SHP77 (cell line): ENCODE results near the gene BCAR3.

Experiments used
- DNase-seq, 2 experiments: peaks; one replicate each; lab custom pipeline; 2025; lab: John Stamatoyannopoulos, UW

The BCAR3 gene

DNA sequence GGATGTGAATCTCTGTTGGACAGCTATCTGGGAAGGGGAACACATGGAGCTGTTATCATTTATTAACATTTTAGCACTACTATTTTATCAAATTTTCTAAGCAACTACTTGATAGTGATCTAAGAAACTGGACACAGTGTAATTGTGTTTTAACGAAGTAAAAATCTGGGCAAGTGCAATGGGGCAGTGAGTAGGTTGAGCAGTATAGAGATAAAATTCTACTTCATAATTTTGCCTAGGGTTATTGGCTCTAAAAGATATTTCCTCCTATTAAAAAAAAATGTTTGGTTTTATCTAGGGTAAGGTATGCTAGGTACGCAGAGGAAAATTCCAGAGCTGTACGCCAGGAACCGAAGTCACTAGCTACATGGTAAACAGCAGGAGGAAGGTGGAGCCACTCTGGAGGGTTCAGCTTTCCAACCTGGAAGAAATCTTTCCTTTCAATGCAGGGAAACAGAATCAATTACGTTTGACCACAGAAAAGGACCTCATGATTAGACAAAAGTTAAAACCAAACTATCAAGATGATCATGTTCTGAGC is 43.3 kb downstream of the BCAR3 start:
- DNase-seq = no peak

DNA sequence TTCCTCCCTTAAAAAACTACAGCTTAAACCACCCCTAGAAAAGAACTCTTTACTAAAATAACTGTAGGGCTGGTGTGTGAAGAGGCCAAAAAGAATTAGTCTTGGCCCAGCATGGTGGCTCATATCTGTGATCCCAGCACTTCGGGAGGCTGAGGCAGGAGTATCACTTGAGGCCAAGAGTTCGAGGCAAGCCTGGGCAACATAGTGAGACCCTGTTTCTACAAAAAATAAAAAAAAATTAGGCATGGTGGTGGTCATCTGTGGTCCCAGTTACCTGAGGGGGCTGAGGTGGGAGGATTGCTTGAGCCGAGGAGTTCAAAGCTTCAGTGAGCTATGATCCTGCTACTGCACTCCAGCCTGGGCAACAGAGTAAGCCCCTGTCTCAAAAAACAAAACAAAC is 44.9 kb downstream of the BCAR3 start:
- DNase-seq = no peak

DNA sequence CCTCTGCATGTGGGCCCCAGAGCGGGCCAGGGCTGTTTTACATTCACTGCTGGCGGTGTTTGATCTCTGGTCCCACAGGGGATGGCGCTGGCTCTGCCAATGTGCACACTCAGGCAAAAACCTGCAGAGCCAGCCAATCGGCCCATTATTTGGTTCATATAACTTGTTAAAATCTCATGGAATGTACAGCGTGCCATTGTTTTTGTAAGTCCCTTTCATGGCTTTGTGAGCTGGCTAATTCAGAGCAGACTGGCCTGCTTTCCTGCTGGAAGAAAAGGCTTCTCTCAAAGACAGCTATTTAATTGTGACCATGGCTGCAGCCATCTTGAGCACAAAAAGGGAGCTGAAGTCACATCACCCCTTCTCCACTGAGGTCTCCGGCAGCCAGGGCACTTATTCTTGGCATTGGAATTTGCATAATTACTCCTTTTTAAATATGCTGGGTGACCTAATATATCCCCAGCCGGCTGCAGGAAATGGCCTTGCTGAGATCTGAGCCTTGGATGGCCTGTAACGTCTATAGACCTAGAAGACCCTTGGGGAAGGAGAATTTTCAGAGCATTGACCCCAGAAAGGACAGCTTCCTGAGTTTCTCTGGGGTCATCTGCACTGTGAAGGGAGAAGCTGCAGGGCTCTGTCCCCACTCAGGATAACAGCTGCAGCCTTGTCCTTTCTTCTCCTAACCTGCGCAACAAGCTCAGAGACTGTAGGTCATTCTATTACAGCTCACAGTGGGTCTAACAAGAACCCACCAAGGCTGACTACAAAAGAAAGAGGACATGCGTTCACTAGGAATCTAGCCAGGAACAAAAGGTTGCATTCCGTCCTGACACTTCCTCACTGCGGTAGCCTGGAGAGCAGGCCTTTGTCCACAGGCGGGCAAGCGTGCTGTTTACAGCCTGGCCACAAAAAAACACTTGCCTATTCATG is 45.8 kb downstream of the BCAR3 start:
- DNase-seq = no peak

DNA sequence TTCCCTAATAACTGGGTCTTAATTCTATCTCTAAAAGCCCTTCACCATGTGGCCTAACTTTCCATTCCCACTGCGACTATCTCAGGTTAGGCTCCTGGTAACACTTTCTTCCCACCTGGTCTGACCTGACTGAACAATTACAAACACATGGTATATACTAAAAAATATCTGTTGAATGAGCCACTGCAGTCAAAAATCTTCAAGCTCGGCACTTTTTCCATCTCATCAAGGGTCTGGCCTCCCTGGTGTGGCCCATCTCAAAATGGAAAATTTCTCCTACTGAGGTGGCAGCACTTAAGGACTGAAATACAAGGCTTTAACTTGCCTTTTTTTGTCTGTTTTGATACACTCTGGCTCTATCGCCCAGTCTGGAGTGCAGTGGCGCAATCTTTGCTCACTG is 48.3 kb downstream of the BCAR3 start:
- DNase-seq = no peak

DNA sequence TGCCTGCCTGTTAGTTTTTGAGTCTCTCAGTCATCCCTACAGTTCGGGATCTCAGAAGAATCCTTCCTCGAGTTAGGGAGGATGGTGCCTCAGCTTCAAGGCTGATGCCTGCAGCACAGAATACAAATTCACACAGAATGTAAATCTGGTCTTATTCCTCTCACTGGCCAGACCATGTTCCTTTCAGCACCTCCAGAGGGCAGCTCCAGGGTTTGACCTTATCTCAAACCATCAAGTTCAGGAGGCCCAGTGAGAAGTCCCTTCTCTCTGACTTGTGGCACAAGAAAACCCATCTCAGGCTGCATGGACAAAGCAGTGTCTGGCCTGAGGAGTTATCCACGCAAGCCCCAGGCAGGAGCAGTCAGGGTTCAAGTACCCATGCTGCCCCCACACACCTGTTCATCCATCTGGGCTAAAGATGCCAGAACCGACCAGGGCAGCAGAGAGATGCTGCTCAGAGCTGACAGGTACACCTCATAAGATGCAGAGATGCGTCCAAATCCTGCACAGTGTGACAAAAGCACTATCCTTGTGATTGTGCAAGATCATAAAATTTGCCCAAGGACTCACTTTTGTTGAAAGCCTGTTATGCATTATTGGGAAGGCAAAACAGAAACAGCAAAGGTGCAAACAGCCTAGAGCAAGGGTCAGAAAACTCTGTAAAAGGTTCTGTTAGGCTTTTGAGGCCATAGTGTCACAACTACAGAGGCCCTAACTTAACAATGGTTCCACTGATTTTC is 49.8 kb downstream of the BCAR3 start:
- DNase-seq = peak in 1 of 2 experiments; percentile 25

DNA sequence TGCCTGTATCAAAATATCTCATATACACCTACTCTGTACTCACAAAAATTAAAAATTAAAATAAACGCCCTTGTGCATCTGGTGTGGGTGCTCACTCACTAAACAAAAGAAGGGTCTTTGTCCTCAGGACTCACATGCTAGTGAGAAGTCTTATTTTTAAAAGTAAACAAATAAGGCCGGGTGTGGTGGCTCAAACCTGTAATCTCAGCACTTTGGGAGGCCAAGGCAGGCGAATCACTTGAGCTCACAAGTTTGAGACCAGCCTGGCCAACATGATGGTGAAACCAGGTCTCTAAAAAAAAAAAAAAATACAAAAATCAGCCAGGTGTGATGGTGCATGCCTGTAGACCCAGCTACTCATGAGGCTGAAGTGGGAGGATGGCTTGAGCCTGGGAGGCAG is 51.5 kb downstream of the BCAR3 start:
- DNase-seq = no peak

DNA sequence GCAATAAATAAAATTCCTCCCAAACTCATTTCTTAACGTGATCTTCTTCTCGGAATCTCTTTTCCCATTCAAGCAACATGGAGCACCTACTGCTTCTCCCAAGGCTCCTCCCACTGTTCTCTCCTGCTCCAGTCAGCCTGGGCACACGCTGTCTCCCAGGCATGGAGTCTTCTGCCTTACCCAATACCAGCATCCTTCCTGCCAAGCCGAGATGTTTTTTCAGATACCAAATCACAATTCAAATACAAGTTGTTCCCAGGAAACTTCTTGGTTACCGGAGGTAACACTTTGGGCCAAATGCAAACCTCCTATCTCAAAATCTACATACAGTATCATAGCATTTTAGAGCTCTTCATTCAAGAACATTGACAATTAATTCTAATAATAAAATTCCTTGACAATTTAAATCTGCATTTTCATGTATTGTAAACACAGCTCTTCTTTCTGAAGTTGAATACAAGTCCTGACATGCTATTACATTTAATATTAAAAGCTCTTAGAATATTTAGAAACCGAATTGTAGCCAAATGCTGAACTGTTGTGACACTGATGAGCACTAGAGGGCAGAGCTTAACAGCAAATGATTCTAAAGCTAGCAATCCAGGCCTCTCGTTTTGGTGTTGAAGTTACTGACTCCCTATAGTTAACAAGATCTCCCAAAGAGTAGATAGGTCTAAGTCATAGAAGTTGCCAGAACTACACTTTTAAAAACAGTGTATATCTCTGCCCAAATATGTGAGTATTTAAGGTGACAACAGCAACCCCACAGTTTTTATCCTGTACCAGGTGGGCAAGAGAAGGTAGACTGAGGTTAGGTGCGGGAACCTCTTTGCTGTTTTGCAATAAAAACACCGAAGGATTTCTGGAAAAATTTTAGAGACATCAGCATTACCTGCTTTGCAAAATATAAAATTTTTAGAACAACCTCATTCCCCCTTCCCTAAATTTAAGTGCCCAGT is 52.3 kb downstream of the BCAR3 start:
- peak; percentile 41 to 43 for DNase-seq

DNA sequence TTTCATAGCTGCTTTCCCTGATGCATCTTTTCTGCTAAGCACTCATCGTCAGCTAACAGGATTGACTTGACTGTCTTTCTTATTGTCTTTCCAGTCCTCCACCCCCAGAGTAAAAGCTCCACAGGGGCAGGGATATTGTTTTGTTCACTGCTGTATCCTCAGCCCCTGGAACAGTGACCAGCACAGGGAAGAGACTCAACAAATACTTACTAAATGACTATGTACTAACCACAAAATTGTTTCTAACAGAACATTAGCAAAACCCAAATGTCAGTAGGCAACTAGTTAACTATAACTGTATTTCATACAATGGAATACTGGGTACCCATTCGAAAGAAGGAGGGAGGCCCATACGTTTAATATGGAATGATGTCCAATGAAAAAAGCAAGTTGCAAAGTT is 53.0 kb downstream of the BCAR3 start:
- no peak for DNase-seq

DNA sequence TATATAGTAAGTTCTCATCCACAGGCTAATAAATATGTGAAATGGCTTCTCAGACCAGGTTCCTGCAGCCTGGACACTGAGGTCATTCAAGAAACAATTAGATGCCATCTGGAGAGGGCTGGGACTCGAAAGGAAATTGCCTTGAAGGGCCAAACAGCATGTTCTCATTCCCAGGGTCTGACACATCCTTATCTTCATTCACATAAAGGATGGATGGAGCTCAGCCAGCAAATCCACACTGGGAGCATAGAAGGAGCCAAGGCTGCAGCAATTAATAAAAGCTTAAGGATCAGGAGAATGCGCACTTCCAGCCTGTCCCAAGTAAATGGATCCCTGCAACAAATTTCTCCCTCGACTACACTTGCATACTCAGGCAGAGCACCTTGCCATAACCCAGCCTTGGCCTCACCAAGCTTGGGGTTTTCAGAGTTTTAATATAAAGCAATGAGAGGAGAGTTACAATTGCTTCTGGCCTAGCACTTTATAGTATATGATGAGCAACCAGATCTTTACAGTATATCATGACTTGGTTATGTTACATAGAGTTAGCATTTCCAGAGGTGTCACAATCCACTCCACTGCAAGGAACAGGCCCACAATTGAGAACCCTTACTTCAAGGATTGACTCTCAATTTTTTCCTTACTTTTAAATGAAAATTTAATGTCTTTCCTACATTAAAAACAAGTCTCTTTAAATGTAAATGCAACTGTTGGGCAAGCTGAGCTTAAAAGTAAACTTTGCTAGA is 55.9 kb downstream of the BCAR3 start:
- DNase-seq = no peak

DNA sequence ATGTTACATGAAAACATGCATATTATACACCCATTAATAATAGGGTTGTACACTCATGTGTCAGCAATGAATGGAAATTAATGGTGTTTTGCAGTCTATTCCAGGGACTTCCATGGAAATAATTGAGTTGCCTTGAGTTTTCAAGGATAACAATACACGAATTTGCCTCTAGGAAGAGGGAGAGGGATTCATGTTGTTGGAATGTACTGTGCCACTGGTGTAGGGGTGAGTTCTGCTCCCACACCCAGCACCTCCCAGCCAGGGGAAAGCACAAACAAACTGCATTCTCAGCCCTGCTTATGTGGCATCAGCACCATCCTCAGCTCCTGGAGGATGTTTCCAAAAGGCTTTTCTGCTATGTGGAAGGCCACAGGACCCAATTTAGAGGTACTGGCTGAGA is 57.8 kb downstream of the BCAR3 start:
- no peak for DNase-seq

DNA sequence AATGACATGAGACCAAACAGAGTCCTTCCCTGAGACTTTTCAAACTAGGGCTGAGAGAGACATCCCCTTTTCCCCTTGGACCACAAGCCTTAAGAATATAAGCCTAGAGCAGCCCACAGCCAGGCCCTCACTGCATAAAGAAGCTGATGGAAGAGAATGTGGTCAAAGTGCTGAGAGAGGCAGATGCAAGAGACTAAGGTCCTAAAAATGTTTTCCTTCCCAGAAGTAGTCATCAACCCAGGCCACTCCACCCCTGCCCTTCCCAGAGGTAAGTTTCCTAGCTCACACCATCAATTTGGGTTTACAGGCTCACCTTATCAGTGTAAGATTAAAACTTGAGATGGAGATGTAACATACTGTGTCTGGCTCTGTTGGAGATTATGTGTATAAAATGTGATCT is 58.2 kb downstream of the BCAR3 start:
- no peak for DNase-seq

DNA sequence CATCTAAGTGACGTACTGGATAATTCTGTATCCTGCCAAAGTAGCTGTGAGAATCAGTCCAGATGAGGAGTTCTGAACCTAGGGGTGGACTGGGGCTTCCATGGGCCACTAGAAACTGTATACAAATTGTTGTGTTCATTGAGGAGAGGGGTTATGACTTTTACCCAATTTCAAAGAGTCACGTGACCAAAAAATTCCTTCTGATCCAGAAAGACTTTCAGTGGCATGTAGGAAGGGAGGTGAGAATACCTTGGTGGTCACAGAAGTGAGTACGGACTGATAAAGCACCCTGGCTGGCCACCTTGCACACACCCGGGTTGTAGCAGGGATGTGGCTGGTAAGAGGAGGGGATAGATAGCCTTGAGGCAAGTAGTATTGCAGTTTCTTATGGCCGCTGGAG is 60.4 kb downstream of the BCAR3 start:
- DNase-seq = no peak

DNA sequence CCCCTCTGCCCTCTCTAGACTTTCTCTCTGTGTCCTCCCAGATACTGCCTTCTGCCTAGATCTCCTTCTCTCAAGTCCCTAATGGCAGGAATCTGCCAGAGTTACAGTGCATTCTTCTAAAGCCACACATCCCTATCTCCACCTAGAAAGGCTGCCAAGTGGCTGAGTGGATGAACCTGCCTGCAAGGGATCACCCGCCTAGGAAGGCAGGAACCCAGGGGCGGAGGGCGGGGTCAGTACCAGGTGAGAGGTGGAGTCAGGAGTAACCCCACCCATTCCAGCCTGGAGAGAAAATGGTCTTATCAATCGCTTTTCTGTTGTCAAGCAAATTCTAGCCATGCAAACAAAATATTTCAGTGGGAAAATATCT is 60.8 kb downstream of the BCAR3 start:
- no peak for DNase-seq

DNA sequence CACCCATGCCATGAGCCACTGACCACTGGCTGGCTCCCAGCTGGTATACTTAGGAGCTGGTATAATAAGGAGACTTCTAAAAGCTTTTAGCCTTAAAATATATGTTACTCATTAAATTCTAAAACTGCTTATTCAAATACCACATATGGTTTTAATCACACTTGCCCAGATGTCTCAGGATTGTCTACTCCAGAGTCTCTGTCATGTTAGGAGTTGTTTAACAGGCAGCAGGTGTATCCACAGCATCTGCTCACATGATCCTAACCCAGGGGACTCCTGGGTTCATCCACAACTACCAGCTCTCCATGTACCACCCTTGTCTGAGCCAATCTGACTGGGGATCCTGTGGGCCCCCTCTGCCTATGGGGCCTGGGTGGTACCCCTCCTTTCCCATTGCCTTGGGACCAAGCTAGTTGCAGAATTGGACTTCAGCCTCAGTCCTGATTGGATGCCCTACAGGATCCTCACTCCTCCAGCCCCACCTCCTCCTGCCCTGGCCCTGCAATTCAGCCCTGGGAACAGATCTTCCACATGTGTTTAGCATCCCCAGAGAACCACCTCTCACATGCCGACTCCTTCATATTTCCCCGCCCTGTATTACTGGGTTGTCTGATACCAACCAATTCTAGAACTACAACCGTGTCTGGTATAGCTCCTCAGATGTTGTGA is 61.3 kb downstream of the BCAR3 start:
- no peak for DNase-seq

DNA sequence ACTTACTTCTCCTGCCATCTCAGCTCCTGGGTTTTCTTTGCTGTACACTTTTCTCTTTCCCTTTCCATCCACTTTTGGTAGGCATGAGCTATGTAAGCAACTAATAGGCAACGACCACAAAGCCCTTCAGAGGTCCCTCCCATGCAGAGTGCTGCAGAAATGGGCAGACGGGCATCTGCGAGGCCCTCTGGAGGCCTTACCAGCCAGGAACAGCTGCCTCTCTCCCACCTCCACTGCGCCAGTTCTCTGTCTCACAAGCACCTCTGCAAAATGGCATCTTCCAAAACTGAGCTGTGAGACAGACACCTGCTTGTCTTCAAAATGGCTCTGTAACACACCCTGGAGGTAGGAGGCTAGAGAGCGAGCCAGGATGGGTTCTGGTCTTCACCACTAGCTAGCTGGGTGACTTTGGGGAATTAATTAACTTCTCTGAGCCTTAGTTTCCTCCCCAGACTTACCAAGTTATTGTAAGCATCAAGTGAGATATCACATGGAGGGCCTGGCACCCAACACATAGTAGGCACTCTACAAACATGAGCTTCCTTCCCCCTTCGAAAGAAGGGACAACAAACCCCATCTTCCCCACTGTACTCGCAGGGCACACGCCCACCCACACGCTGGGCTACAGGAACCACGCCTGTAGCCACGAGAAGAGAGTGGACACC is 62.0 kb downstream of the BCAR3 start:
- DNase-seq = peak; percentile 30 to 74

DNA sequence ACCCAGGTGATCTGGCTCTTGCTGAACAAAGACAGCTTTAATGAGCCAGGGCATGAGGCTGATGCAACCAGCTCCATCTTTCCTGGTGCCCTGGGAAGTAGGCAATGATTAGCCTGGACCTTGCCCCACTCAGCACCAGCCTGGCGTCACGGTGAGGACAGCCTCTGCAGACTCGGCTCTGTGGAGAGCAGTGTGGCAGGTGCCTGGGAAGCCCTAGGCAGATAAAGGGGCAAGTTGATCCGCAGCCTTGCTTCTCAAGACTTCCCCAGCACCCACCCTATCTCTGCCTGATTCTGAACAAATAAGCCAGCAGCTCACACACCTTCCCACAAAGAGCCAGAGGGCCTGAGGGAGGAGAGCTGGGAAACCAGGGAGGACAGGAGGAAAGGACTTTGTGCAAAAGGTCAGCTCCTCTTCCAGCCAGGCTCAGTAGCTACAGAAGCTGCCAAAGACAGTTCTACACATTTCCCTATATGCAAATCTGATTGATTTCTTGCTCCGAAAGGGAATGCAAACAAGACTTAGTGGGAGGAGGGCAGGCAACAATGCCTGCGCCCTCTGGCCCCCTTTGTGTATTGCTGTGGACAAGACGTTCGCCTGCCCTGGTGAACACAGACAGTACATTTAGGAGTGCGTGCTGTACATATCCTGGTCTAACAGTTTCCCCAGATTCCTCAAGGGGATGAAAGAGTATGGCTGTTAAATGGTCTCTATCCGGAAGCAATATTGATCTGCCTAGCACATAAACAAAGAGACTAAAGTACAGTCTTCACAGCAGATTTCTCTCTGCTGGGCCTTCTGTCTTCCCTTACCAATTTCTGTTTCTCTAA is 63.8 kb downstream of the BCAR3 start:
- DNase-seq = peak; percentile 35 to 46

DNA sequence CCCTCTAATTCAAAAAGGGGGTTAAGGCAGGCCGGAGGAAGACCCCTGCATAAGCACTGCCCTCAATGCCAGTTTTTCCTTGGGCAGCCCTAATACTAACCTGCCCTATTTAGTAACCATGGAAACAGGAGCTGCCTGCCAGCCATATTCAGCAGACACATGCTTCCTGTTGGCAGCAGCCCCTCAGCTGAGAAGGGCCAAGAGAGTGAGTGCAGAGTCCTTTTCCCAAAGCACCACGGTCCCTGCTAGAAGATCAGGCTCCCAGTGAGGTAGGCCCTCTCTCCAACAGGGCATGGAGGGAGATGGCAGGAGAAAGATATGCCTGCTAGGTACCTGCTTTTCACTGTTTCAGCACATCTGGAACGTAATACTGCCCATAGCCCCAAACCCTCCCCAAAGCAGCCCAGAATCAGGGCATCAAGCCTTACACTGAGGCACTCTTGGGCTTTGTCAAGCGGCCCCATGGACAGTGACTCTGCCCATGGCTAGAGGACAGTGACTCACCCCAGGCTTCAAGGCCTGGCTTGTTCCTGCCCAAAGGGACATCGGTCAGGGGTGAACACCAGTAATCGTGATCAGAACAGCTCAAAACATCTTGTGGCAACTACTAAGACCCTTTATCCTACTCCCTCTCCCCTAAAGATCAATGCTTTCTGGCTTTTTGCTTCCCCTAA is 64.5 kb downstream of the BCAR3 start:
- DNase-seq = peak; percentile 39 to 60

DNA sequence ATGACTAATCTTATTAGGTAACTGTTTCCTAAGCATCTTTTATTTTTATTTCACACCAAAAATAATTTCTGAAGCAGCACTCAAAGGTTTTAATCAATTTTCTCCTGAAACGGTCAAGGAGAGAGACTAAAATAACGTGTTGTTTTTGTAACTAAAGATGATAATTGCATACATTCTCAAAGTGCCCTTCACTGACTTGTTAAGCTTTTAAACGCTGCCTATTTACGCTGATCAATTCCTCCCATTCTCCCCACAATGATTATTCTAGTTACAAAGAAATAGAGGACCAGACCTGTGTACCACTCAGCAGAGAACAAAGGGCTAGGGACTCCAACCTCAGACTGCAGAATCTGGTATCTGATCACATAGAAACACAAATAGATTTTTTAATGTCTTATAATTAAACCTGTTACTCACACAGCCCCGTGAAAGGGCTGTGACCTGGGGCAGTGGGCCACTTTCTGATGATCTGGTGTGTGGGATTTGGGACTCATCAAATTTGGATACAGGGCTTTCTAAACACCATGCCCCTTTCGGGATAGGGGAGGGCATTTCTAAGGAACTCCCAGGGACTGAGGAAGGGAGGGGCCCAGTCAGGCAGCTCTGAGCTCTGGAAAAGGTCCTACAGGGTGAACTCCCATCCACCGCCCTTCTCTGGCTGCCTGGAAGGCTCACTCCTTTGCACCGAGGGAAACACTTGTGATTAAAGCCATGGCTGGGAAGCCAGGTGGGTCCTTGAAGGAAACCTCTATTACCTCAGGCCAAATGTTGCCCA is 65.2 kb downstream of the BCAR3 start:
- DNase-seq = peak in 1 of 2 experiments; percentile 46
